CD4-positive, alpha-beta T cell treated with Interleukin-10 for 1 hour (primary cell): Measurements from ENCODE around the gene GAGE10.

ENCODE experiments used
- DNase-seq: peaks from one replicate; pipeline ENCODE4 v3.0.0-alpha.2; 2020

The GAGE10 gene

GRCh38 chrX:49303346-49303745 is at the start of gene GAGE10:
TSS of gene GAGE10 (plus strand) at chrX:49303646. CDS start at chrX:49304860, 1,214 bp downstream.
- DNase-seq, result no peak

GRCh38 chrX:49254639-49255038 is 48.8 kb upstream of the GAGE10 start:
- DNase-seq, result no peak

GRCh38 chrX:49256268-49256995 is 47.0 kb upstream of the GAGE10 start:
- DNase-seq, result no peak

- no peak for DNase-seq
These were observed 46.2 kb upstream of the GAGE10 start for GRCh38 chrX:49257074-49257790.

GRCh38 chrX:49257846-49258748 is 45.3 kb upstream of the GAGE10 start:
- no peak for DNase-seq

GRCh38 chrX:49258749-49259124 is 44.7 kb upstream of the GAGE10 start:
- DNase-seq, result no peak

GRCh38 chrX:49260221-49260985 is 43.0 kb upstream of the GAGE10 start:
- DNase-seq, result no peak

- DNase-seq, result no peak
These were observed 40.8 kb upstream of the GAGE10 start for GRCh38 chrX:49262603-49263002.

- DNase-seq, result no peak
These were observed 39.8 kb upstream of the GAGE10 start for GRCh38 chrX:49263631-49264030.

GRCh38 chrX:49264460-49264859 is 39.0 kb upstream of the GAGE10 start, which contains the start of gene FOXP3:
TSS of gene FOXP3 (minus strand) at chrX:49264710. CDS start at chrX:49258505, 6,205 bp downstream.
- peak; percentile 21 for DNase-seq

GRCh38 chrX:49266523-49267445 is 36.7 kb upstream of the GAGE10 start:
- DNase-seq, result no peak

GRCh38 chrX:49268702-49269009 is 34.8 kb upstream of the GAGE10 start:
- DNase-seq, result no peak

GRCh38 chrX:49269010-49269766 is 34.3 kb upstream of the GAGE10 start:
- DNase-seq, result peak; percentile 97

GRCh38 chrX:49269767-49270248 is 33.6 kb upstream of the GAGE10 start, which contains the start of gene PPP1R3F:
TSS of gene PPP1R3F (plus strand) at chrX:49269793. CDS start at chrX:49269870, 77 bp downstream.
- no peak for DNase-seq

GRCh38 chrX:49270249-49270921 is 33.1 kb upstream of the GAGE10 start:
- no peak for DNase-seq

GRCh38 chrX:49271341-49271740 is 32.1 kb upstream of the GAGE10 start:
- DNase-seq, result no peak

- DNase-seq, result peak; percentile 45
These were observed 31.0 kb upstream of the GAGE10 start for GRCh38 chrX:49272421-49272820.

- peak; percentile 73 for DNase-seq
These were observed 30.2 kb upstream of the GAGE10 start for GRCh38 chrX:49273181-49273727.

GRCh38 chrX:49276207-49276606 is 27.2 kb upstream of the GAGE10 start:
- DNase-seq, result no peak
